CD4-positive, alpha-beta T cell (primary cell): ENCODE data around the gene RPS17. TPM values are rescaled to one million over a fixed set of nuclear protein-coding genes. Genes with fewer than 3 reads are reported as not detected.
A peak's percentile ranks its signal among the peaks of the same experiment; 100 is the strongest.

Experiments
- ATAC-seq: fragments of 200-7000 bp; cut with Tn5 transposase; one replicate; pipeline ENCODE4 v1.10.0; 2022; ENCODE audit warnings: mild to moderate bottlenecking; ENCODE audit not compliant: poor library complexity
- CTCF ChIA-PET: fragments of 350-600 bp; sonication (Branson Sonifier 250); formaldehyde crosslinking; loops from one replicate; lab custom pipeline; 2021; ENCODE audit warnings: antibody characterized with exemption, inconsistent platforms; lab: Charles Lee
- POLR2A ChIA-PET: fragments of 350-600 bp; sonication (Branson Sonifier 250); formaldehyde crosslinking; loops from one replicate; lab custom pipeline; 2021; ENCODE audit warnings: antibody characterized with exemption, inconsistent platforms; lab: Charles Lee
- DNase-seq, 14 experiments: peaks; one replicate each; pipeline ENCODE4 v3.0.0-alpha.2; 2013 to 2020; ENCODE audit warnings: mixed read lengths in 2 of 14
- H3K27ac ChIP-seq, 2 donors: one replicate each; pipeline versions ENCODE4 v1.5.1 to v1.7.0; 2013; ENCODE audit warnings: low read length in 2 of 2, low read depth in 1 of 2, mild to moderate bottlenecking in 1 of 2
- H3K27me3 ChIP-seq, 2 experiments: 1 replicate in 1 of 2; 2 replicates in 1 of 2; pipeline versions ENCODE4 v1.6.1 to v1.7.0; 2013; ENCODE audit warnings: low read length in 2 of 2, control low read depth in 1 of 2, mild to moderate bottlenecking in 1 of 2, moderate library complexity in 1 of 2; ENCODE audit not compliant: insufficient read depth in 2 of 2, control insufficient read depth in 1 of 2
- H3K36me3 ChIP-seq: one replicate; pipeline ENCODE4 v1.6.1; 2013; ENCODE audit warnings: low read length, control low read depth; ENCODE audit not compliant: insufficient read depth
- H3K4me1 ChIP-seq: one replicate; pipeline ENCODE4 v1.6.1; 2013; ENCODE audit warnings: low read length, control low read depth; ENCODE audit not compliant: insufficient read depth
- H3K4me3 ChIP-seq: one replicate; pipeline ENCODE4 v1.5.1; 2013; ENCODE audit warnings: mild to moderate bottlenecking, low read length, moderate library complexity
- H3K9me3 ChIP-seq, 2 experiments: 1 replicate in 1 of 2; 2 replicates in 1 of 2; pipeline versions ENCODE4 v1.6.1 to v1.7.0; 2013; ENCODE audit warnings: low read length in 2 of 2, mild to moderate bottlenecking in 2 of 2, control low read depth in 1 of 2, moderate library complexity in 1 of 2; ENCODE audit not compliant: control insufficient read depth in 1 of 2, insufficient read depth in 1 of 2
- H3K27ac Mint-ChIP-seq: one replicate; pipeline ENCODE4 v1.8.0; 2020; ENCODE audit warnings: mixed read lengths
- H3K27me3 Mint-ChIP-seq: one replicate; pipeline ENCODE4 v1.8.0; 2021; ENCODE audit warnings: mixed read lengths
- H3K36me3 Mint-ChIP-seq: one replicate; pipeline ENCODE4 v1.8.0; 2021; ENCODE audit warnings: low read depth, mixed read lengths
- H3K4me1 Mint-ChIP-seq: one replicate; pipeline ENCODE4 v1.8.0; 2021; ENCODE audit warnings: low read depth, mixed read lengths
- H3K4me3 Mint-ChIP-seq: one replicate; pipeline ENCODE4 v1.8.0; 2020; ENCODE audit warnings: mild to moderate bottlenecking, mixed read lengths
- H3K9me3 Mint-ChIP-seq: one replicate; pipeline ENCODE4 v1.8.0; 2020; ENCODE audit warnings: mixed read lengths
- intact Hi-C, 2 experiments: fragments of 100-400 bp; cut with DNase I in 1 of 2; cut with micrococcal nuclease in 1 of 2; formaldehyde crosslinking; loops; one replicate each; pipeline versions ENCODE4 v1.15.1 to v1.9.0; 2023 to 2025; cut with DNase I, micrococcal nuclease
- total RNA-seq, 174 experiments: library from RNA in 2 of 174; stranded (reverse) in 2 of 174; gene quantifications; one replicate each; pipeline ENCODE4 v1.2.3 and lab custom pipeline; 2021 to 2026
- TF ChIP-seq, protein P1 (sequence below): fragments of 200-600 bp; IDR thresholded peaks from one replicate; pipeline ENCODE4 v1.8.0; 2022; ENCODE audit warnings: antibody characterized with exemption, mild to moderate bottlenecking

The RPS17 gene
- total RNA-seq, 2 experiments from 2014 or later, result 3,141 to 3,180 TPM

DNA sequence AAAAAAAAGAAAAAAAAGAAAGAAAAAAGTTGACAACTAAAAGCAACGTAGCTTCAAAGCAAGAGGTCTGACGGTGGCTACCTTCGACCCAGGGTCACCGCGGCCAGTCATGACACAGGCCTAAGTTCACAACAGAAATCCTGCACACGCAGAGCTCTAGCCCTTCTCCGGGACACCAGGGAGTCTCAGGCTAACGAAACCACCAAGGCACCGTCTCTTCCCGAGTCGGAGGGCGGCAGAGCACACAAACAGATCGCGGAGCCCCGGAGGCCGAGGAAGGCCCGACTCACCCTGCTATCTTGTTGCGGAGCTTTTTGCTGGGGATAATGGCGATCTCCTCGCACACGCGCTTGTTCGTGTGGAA, 584 bp downstream of the RPS17 start:
- Mint-ChIP-seq H3K4me1 (peaks cover 39% of the 10 kb centered on the region), H3K9me3 (no peaks in the 10 kb centered on the region), H3K36me3 (peaks cover 65% of the 10 kb centered on the region), H3K27ac (peak overlapping the region; percentile 97), H3K27me3 (no peaks in the 10 kb centered on the region), H3K4me3 (peak overlapping the region; percentile 99)
- ATAC-seq (peak; percentile 3), DNase-seq (peak in 5 of 14 experiments; percentile 16 to 71 (median 27))
- ChIA-PET CTCF (interaction anchor here (0.6 to 6.2 kb wide), 8 partner anchors 9 to 472 kb away, joined by 3 to 58 read pairs (median 6); partner anchors contain the start of genes C15orf40, EFL1, RAMAC and SAXO2), POLR2A (interaction anchor here (1.0 to 3.4 kb wide), 13 partner anchors 9 to 528 kb away, joined by 3 to 54 read pairs (median 17); partner anchors contain the start of genes BTBD1, C15orf40, EFL1 and RAMAC)
- H3K27me3 ChIP-seq, result no peaks in the 10 kb centered on the region
- intact Hi-C loops, result loop anchor here (1.0 to 5.0 kb wide), 11 partner anchors 143 to 1542 kb away; partner anchors contain the start of genes C15orf40 (in 2 of the 2), RAMAC (in 2 of the 2), WHAMM (in 2 of the 2) and BTBD1 (in 1 of the 2)
- peaks cover 32% of the 10 kb centered on the region for H3K4me1 ChIP-seq
- peaks cover 37% of the 10 kb centered on the region for H3K36me3 ChIP-seq
- H3K9me3 ChIP-seq, result peaks cover 0 to 3% of the 10 kb centered on the region in 2 experiments
- peak overlapping the region; percentile 85 for H3K4me3 ChIP-seq
- peak overlapping the region; percentile 66 to 86 for H3K27ac ChIP-seq
- TF ChIP-seq, protein P1, sequence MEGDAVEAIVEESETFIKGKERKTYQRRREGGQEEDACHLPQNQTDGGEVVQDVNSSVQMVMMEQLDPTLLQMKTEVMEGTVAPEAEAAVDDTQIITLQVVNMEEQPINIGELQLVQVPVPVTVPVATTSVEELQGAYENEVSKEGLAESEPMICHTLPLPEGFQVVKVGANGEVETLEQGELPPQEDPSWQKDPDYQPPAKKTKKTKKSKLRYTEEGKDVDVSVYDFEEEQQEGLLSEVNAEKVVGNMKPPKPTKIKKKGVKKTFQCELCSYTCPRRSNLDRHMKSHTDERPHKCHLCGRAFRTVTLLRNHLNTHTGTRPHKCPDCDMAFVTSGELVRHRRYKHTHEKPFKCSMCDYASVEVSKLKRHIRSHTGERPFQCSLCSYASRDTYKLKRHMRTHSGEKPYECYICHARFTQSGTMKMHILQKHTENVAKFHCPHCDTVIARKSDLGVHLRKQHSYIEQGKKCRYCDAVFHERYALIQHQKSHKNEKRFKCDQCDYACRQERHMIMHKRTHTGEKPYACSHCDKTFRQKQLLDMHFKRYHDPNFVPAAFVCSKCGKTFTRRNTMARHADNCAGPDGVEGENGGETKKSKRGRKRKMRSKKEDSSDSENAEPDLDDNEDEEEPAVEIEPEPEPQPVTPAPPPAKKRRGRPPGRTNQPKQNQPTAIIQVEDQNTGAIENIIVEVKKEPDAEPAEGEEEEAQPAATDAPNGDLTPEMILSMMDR, result no peak

DNA sequence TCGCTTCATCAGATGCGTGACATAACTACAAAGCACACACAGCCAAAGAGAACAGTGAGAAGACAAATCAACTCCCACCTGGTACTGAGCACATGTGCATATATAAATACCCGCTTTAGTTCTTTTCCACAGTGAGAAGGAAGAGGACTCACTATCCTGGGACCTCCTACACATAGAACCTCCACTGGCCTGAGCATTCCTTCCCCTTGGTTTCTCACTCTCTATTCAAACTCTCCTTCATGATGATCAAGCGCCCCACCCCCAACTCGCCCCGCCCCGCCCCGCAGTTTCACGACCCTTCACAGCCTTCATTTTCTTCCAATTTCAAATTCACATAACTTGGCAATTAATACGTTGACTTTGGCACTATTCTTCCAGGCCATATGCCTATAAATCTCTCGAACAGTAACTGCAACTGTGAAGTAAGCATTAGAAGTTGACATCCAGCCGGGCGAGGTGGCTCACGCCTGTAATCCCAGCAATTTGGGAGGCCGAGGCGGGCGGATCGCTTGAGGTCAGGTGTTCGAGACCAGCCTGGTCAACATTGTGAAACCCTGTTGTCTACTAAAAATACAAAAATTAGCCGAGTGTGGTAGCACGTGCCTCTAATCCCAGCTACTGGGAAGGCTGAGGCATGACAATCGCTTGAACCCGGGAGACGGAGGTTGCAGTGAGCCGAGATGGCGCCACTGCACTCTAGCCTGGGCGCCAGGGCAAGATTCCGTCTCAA, 1.1 kb downstream of the RPS17 start:
- H3K4me3 Mint-ChIP-seq, result peak overlapping the region; percentile 99
- peaks cover 71% of the 10 kb centered on the region for H3K36me3 Mint-ChIP-seq
- TF ChIP-seq, protein P1, result no peak
- DNase-seq (peak in 1 of 14 experiments; percentile 22), ATAC-seq (no peak)
- Histone ChIP-seq H3K27ac (peak overlapping the region; percentile 66 to 86), H3K4me1 (peaks cover 32% of the 10 kb centered on the region), H3K9me3 (peaks cover 0 to 3% of the 10 kb centered on the region in 2 experiments), H3K27me3 (no peaks in the 10 kb centered on the region), H3K4me3 (peak overlapping the region; percentile 85), H3K36me3 (peaks cover 42% of the 10 kb centered on the region)
- CTCF ChIA-PET, result interaction anchor here (2.1 to 6.2 kb wide), 2 partner anchors 8 to 472 kb away, joined by 11 to 58 read pairs; partner anchors contain the start of gene C15orf40
- H3K9me3 Mint-ChIP-seq, result no peaks in the 10 kb centered on the region
- H3K27me3 Mint-ChIP-seq, result no peaks in the 10 kb centered on the region
- POLR2A ChIA-PET, result interaction anchor here (1.0 to 3.4 kb wide), 10 partner anchors 9 to 528 kb away, joined by 3 to 54 read pairs (median 18); partner anchors contain the start of genes BTBD1, C15orf40 and WHAMM
- H3K4me1 Mint-ChIP-seq, result peaks cover 39% of the 10 kb centered on the region
- intact Hi-C loops, result loop anchor here in 1 of 2 experiments (2.0 to 5.0 kb wide), 2 partner anchors 143 to 472 kb away; partner anchors contain the start of gene C15orf40
- H3K27ac Mint-ChIP-seq, result peak overlapping the region; percentile 97

DNA sequence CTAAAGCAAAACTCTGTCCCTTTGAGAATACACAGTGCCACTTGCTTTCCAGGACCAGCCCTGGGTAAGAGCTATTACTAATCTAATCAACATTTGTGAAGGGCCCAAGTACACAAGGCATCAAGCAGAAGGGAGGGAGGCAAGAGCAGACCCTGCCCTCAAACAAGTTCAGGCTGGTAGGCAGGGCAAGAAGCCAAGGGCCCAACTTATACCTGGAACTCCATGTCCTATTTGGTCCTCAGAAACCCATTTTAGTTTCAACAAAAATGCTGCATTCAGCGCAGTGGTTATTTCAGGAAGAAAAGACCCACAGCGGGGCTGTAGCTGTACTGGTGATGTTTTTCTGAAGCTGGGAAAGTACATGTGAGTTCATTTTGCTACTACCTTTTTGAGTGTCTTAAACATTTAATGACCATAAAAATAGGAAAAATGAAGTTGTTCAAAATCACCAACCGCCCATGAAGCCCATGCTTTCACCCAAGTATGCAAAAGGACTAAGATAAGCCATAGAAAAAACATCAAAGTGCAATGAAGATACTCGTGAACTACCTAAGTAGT, 2.8 kb downstream of the RPS17 start:
- Histone ChIP-seq H3K9me3 (peaks cover 0 to 3% of the 10 kb centered on the region in 2 experiments), H3K27me3 (no peaks in the 10 kb centered on the region), H3K4me1 (peaks cover 32% of the 10 kb centered on the region), H3K27ac (no peak overlapping the region), H3K36me3 (peaks cover 46% of the 10 kb centered on the region), H3K4me3 (no peak overlapping the region)
- Mint-ChIP-seq H3K4me1 (peaks cover 39% of the 10 kb centered on the region), H3K27me3 (no peaks in the 10 kb centered on the region), H3K9me3 (no peaks in the 10 kb centered on the region), H3K36me3 (peaks cover 81% of the 10 kb centered on the region), H3K27ac (peak overlapping the region; percentile 12), H3K4me3 (peak overlapping the region; percentile 99)
- CTCF ChIA-PET, result interaction anchor here (1.4 kb wide), 1 partner anchor 14 kb away, joined by 3 read pairs; no protein-coding TSS in a partner anchor
- ATAC-seq, result no peak
- TF ChIP-seq, protein P1, result no peak
- DNase-seq, result no peak
- intact Hi-C loops, result loop anchor here in 1 of 2 experiments (5.0 kb wide), 1 partner anchor 145 kb away; no protein-coding TSS in a partner anchor
- POLR2A ChIA-PET, result no interaction called here
